Measurements from ENCODE around the gene KLC1. TPM values are rescaled to one million over a fixed set of nuclear protein-coding genes. Genes with fewer than 3 reads are reported as not detected.

The KLC1 gene
- total RNA-seq, 2 donors from 2014 or later, result 78.1 to 112 TPM

- no peaks in the 10 kb centered on the region for H3K9me3 ChIP-seq
- H3K27me3 ChIP-seq, result no peaks in the 10 kb centered on the region
- DNase-seq, result no peak
- H3K4me1 ChIP-seq, result no peaks in the 10 kb centered on the region
- TF ChIP-seq CTCF (IDR thresholded peaks at IDR 0.05), result no peak
- H3K4me3 ChIP-seq, result no peak overlapping the region
- H3K27ac ChIP-seq, result no peak overlapping the region
- intact Hi-C loops (cut with DNase I), result no loop called here
- peaks cover 13% of the 10 kb centered on the region for H3K36me3 ChIP-seq
- H3K9ac ChIP-seq (ENCODE audit: low read depth in 2 of 2, low read length in 2 of 2), result no peak overlapping the region
These were observed 39.1 kb downstream of the KLC1 start for GRCh38 chr14:103668117-103668516.

DNA sequence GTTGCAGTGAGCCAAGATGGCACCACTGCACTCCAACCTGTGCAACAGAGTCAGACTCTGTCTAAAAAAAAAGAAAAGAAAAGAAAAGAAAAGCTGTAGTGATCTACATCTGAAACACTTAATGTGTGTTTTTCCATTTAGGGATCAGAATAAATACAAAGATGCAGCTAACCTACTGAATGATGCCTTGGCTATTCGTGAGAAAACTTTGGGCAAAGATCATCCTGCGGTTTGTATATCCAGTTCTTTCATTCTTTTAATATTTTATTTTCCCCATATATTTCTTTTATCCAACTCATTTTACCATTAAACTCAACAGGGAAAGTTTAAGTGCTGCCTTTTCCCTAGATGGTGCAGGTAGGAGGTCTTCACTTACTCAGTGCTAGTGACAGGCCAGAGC, 40.4 kb downstream of the KLC1 start:
- Histone ChIP-seq H3K27ac (no peak overlapping the region), H3K9me3 (no peaks in the 10 kb centered on the region), H3K4me1 (no peaks in the 10 kb centered on the region), H3K36me3 (peaks cover 20% of the 10 kb centered on the region), H3K27me3 (no peaks in the 10 kb centered on the region), H3K4me3 (no peak overlapping the region), H3K9ac (ENCODE audit: low read depth in 2 of 2, low read length in 2 of 2) (no peak overlapping the region)
- DNase-seq, result no peak
- intact Hi-C loops (cut with DNase I), result no loop called here
- TF ChIP-seq CTCF (IDR thresholded peaks at IDR 0.05), result no peak

- H3K9me3 ChIP-seq, result no peaks in the 10 kb centered on the region
- H3K36me3 ChIP-seq, result peaks cover 40% of the 10 kb centered on the region
- DNase-seq, result no peak
- no peaks in the 10 kb centered on the region for H3K27me3 ChIP-seq
- no peak overlapping the region for H3K27ac ChIP-seq
- H3K4me3 ChIP-seq, result no peak overlapping the region
- intact Hi-C loops (cut with DNase I), result no loop called here
- H3K4me1 ChIP-seq, result no peaks in the 10 kb centered on the region
- TF ChIP-seq CTCF (IDR thresholded peaks at IDR 0.05), result no peak
- no peak overlapping the region for H3K9ac ChIP-seq (ENCODE audit: low read depth in 2 of 2, low read length in 2 of 2)
These were observed 42.9 kb downstream of the KLC1 start for GRCh38 chr14:103671911-103672310.

DNA sequence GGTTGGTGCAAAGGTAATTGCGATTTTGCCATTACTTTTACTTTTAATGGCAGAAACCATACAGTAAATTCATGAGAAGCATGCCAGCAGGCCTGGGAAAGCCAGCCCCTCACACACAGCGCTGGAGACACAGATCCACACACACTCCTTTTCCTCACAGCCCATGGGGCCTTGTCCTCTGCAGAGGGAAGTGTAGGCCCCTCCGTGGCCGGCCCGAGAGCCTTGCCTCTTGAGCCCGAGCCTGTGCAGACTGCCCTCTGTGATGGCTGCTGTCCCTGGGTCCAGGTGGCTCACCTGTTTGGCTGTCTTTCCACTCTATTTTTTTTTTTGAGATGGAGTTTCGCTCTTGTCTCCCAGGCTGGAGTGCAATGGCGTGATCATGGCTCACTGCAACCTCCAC, 46.9 kb downstream of the KLC1 start:
- H3K4me1 ChIP-seq, result no peaks in the 10 kb centered on the region
- H3K27me3 ChIP-seq, result no peaks in the 10 kb centered on the region
- no peak for DNase-seq
- no peak overlapping the region for H3K4me3 ChIP-seq
- no peaks in the 10 kb centered on the region for H3K9me3 ChIP-seq
- TF ChIP-seq CTCF (IDR thresholded peaks at IDR 0.05), result no peak
- H3K36me3 ChIP-seq, result peaks cover 40% of the 10 kb centered on the region
- intact Hi-C loops (cut with DNase I), result loop anchor here (5.0 kb wide), 2 partner anchors 39 to 104 kb away; no protein-coding TSS in a partner anchor
- no peak overlapping the region for H3K27ac ChIP-seq
- H3K9ac ChIP-seq (ENCODE audit: low read depth in 2 of 2, low read length in 2 of 2), result no peak overlapping the region

- no peak for DNase-seq
- H3K4me3 ChIP-seq, result no peak overlapping the region
- no peak overlapping the region for H3K27ac ChIP-seq
- intact Hi-C loops (cut with DNase I), result loop anchor here (5.0 kb wide), 2 partner anchors 40 to 105 kb away; no protein-coding TSS in a partner anchor
- peaks cover 36% of the 10 kb centered on the region for H3K36me3 ChIP-seq
- no peaks in the 10 kb centered on the region for H3K9me3 ChIP-seq
- peak overlapping the region in 1 of 2 donors; percentile 1 for H3K9ac ChIP-seq (ENCODE audit: low read depth in 2 of 2, low read length in 2 of 2)
- H3K27me3 ChIP-seq, result no peaks in the 10 kb centered on the region
- H3K4me1 ChIP-seq, result no peaks in the 10 kb centered on the region
- TF ChIP-seq CTCF (IDR thresholded peaks at IDR 0.05), result no peak
These were observed 48.1 kb downstream of the KLC1 start for GRCh38 chr14:103676881-103677675.

Data from colonic mucosa (tissue), 4 donors.